GM12878 (cell line): Measurements from ENCODE around the gene ERN1. TPM values are rescaled to one million over a fixed set of nuclear protein-coding genes. Genes with fewer than 3 reads are reported as not detected.

Experiments
- ATAC-seq: fragments of 200-7000 bp; cut with Tn5 transposase; 3 replicates; pipeline ENCODE4 v1.9.1; 2020; ENCODE audit warnings: mild to moderate bottlenecking, moderate library complexity
- BruUV-seq: library from RNA; stranded (reverse); fragments of 400-500 nt; replicated peaks from 2 replicates; lab custom pipeline; 2021; lab: Mats Ljungman, UMichigan
- CTCF ChIA-PET: fragments of 300-600 bp; sonication (Branson Sonifier 250); formaldehyde crosslinking; extraction: SDS; loops from one replicate; lab custom pipeline; 2021; ENCODE audit warnings: inconsistent platforms; lab: Yijun Ruan, JAX
- POLR2A ChIA-PET: fragments of 350-600 bp; formaldehyde crosslinking; extraction: SDS; loops from one replicate; lab custom pipeline; 2021; ENCODE audit warnings: inconsistent platforms; lab: Charles Lee
- RAD21 ChIA-PET: fragments of 300-600 bp; sonication (Branson Sonifier 250); formaldehyde crosslinking; loops from one replicate; lab custom pipeline; 2023; ENCODE audit warnings: antibody characterized with exemption; ENCODE audit not compliant: unreplicated experiment; lab: Charles Lee
- SMC1A ChIA-PET: fragments of 300-600 bp; sonication (Branson Sonifier 250); formaldehyde crosslinking; loops from one replicate; lab custom pipeline; 2023; ENCODE audit not compliant: unreplicated experiment, uncharacterized antibody; lab: Charles Lee
- DNase-seq: peaks from one replicate; pipeline ENCODE4 v3.0.0-alpha.2; 2011; ENCODE audit warnings: low read depth, low spot score
- FAIRE-seq: peaks from 3 replicates; lab custom pipeline; 2011; peaks lifted over from hg19 to GRCh38; lab: Jason Lieb, UNC
- H2AFZ ChIP-seq: 2 replicates; pipeline ENCODE4 v1.6.0; 2011; ENCODE audit warnings: low read depth, low read length, control low read depth; ENCODE audit not compliant: control insufficient read depth
- H3K27ac ChIP-seq: 2 replicates; pipeline ENCODE4 v1.5.1; 2011; ENCODE audit warnings: control low read depth; ENCODE audit not compliant: control insufficient read depth, insufficient read depth
- H3K27me3 ChIP-seq, 2 experiments: replicated peaks in 1 of 2; 2 replicates each; pipeline versions ENCODE4 v1.6.0 to v1.6.1; 2011; ENCODE audit warnings: low read length in 1 of 2; ENCODE audit not compliant: control insufficient read depth in 2 of 2, insufficient read depth in 2 of 2
- H3K36me3 ChIP-seq, 2 experiments: 2 replicates each; pipeline ENCODE4 v1.5.1; 2011; ENCODE audit warnings: low read length in 1 of 2; ENCODE audit not compliant: control insufficient read depth in 2 of 2, insufficient read depth in 2 of 2
- H3K4me1 ChIP-seq: 2 replicates; pipeline ENCODE4 v1.6.1; 2011; ENCODE audit warnings: mild to moderate bottlenecking, low read length, moderate library complexity, mixed read lengths; ENCODE audit not compliant: control insufficient read depth, insufficient read depth
- H3K4me2 ChIP-seq: 2 replicates; pipeline ENCODE4 v1.6.0; 2011; ENCODE audit warnings: control low read depth; ENCODE audit not compliant: control insufficient read depth, insufficient read depth
- H3K4me3 ChIP-seq: fragments of 200-600 bp; sonication (generic); 2 replicates; pipeline ENCODE4 v1.5.1; 2016
- H3K79me2 ChIP-seq: 2 replicates; pipeline ENCODE4 v1.6.0; 2011; ENCODE audit warnings: low read length; ENCODE audit not compliant: control insufficient read depth, insufficient read depth
- H3K9ac ChIP-seq: 2 replicates; pipeline ENCODE4 v1.8.0; 2011; ENCODE audit warnings: low read length, control low read depth, mixed read lengths; ENCODE audit not compliant: control insufficient read depth, insufficient read depth
- H3K9me3 ChIP-seq: replicated peaks from 3 replicates; pipeline ENCODE4 v1.5.1; 2011; ENCODE audit warnings: mild to moderate bottlenecking, low read length; ENCODE audit not compliant: control insufficient read depth, insufficient read depth
- H4K20me1 ChIP-seq: 2 replicates; pipeline ENCODE4 v1.6.0; 2011; ENCODE audit not compliant: control insufficient read depth, insufficient read depth
- BCL11A ChIP-seq: IDR thresholded peaks from 2 replicates; pipeline ENCODE4 v1.6.1; 2011; ENCODE audit warnings: low read depth, low read length
- HDAC2 ChIP-seq: fragments of 200-600 bp; sonication (generic); IDR thresholded peaks from 2 replicates; pipeline ENCODE4 v1.6.1; 2017
- MEF2A ChIP-seq: IDR thresholded peaks from 2 replicates; pipeline ENCODE4 v1.6.1; 2011; ENCODE audit warnings: low read depth, mild to moderate bottlenecking, low read length, moderate library complexity; ENCODE audit not compliant: insufficient read depth
- MXI1 ChIP-seq: fragments of 150-350 bp; IDR thresholded peaks from 2 replicates; pipeline ENCODE4 v1.6.1; 2011; ENCODE audit warnings: low read depth, mild to moderate bottlenecking, inconsistent platforms, low read length, improper control_type of control experiment
- NFXL1 ChIP-seq: fragments of 450-650 bp; IDR thresholded peaks from 2 replicates; pipeline ENCODE4 v1.6.1; 2017; ENCODE audit warnings: antibody characterized with exemption, mild to moderate bottlenecking, borderline replicate concordance
- SPI1 ChIP-seq: IDR thresholded peaks from 2 replicates; pipeline ENCODE4 v1.6.1; 2011; ENCODE audit warnings: low read depth, mild to moderate bottlenecking, low read length, moderate library complexity, borderline replicate concordance; ENCODE audit not compliant: insufficient read depth
- SREBF1 ChIP-seq: IDR thresholded peaks from 2 replicates; pipeline ENCODE4 v1.6.1; 2012; ENCODE audit warnings: mild to moderate bottlenecking, low read length
- TBL1XR1 ChIP-seq: IDR thresholded peaks from 2 replicates; pipeline ENCODE4 v1.6.1; 2012; ENCODE audit warnings: low read depth, low read length, improper control_type of control experiment
- ZZZ3 ChIP-seq: IDR thresholded peaks from 2 replicates; pipeline ENCODE4 v1.6.1; 2011; ENCODE audit warnings: low read depth; ENCODE audit not compliant: control insufficient read depth, insufficient read length
- WGBS: methylation state at CpG from one replicate; pipeline ENCODE4 v1.1.6; 2016; ENCODE audit warnings: low lambda C conversion rate; ENCODE audit not compliant: insufficient replicate concordance, insufficient coverage; ENCODE audit errors: missing lambda C conversion rate; 5-methylcytosine and 5-hydroxymethylcytosine counted together
- in situ Hi-C: fragments of 300-500 bp; cut with MboI; formaldehyde crosslinking; loops from 9 replicates; pipeline ENCODE4 v1.14.3; 2018; ENCODE audit warnings: mixed read lengths
- intact Hi-C: fragments of 100-400 bp; cut with micrococcal nuclease; formaldehyde crosslinking; loops from one replicate; pipeline ENCODE4 v1.14.2; 2022; ENCODE audit not compliant: unreplicated experiment
- polyA plus RNA-seq, 11 experiments: library from polyadenylated mRNA; depleted of rRNA in 4 of 11; unstranded in 6 of 11; stranded (reverse) in 5 of 11; fragments of >200 nt; fragmentation: Nextera tagmentation in 4 of 11; fragmentation: Illumina TruSeq in 1 of 11; extraction: Ambion mirVana in 4 of 11; extraction: Trizol in 1 of 11; gene quantifications; 1 replicate in 1 of 11; 2 replicates in 10 of 11; pipeline versions ENCODE4 v1.2.1 to v1.2.3, GENCODE V29; 2011 to 2016; ENCODE audit warnings: inconsistent platforms in 2 of 11, missing spikeins in 2 of 11, low read depth in 1 of 11
- total RNA-seq, 4 experiments: library from RNA; depleted of rRNA in 3 of 4; stranded (reverse); fragments of >200 nt in 3 of 4; fragmentation: Illumina TruSeq in 1 of 4; extraction: Trizol in 1 of 4; gene quantifications; 2 replicates each; pipeline versions ENCODE4 v1.2.1 to v1.2.3, GENCODE V29; 2013 to 2021
- TF ChIP-seq, protein P1 (sequence below): fragments of 450-650 bp; IDR thresholded peaks from 2 replicates; pipeline ENCODE4 v1.6.1; 2017; ENCODE audit warnings: borderline replicate concordance
- TF ChIP-seq, protein P2 (sequence below): fragments of 450-650 bp; IDR thresholded peaks from 2 replicates; pipeline ENCODE4 v1.6.1; 2017; ENCODE audit warnings: mild to moderate bottlenecking

ERN1 gene
- total and polyA plus RNA-seq, 10 of the 15 experiments (the other 5 are each of a cell fraction or from before 2014, with no cell fraction given): 2.6 to 19.2 (median 7.6) TPM

DNA sequence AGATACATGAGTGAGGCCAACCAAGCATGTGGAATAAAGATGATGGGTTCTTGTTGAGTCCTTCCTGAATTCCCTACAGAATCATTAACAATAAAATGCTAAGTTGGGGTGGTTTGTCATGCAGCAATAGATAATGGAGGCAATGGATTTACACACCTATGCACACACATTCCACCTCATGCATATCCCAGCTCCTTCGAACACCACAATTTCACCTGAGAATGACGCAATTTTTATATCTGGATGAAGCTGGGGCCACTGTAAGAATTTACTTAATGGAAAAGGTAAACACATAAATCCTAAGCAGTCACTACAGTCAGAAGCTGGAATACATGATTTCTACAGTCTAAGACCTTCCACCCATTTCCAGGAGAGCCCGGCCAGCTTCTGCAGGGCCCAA, 59.7 kb downstream of the ERN1 start (continued):
- TF ChIP-seq, protein P1, sequence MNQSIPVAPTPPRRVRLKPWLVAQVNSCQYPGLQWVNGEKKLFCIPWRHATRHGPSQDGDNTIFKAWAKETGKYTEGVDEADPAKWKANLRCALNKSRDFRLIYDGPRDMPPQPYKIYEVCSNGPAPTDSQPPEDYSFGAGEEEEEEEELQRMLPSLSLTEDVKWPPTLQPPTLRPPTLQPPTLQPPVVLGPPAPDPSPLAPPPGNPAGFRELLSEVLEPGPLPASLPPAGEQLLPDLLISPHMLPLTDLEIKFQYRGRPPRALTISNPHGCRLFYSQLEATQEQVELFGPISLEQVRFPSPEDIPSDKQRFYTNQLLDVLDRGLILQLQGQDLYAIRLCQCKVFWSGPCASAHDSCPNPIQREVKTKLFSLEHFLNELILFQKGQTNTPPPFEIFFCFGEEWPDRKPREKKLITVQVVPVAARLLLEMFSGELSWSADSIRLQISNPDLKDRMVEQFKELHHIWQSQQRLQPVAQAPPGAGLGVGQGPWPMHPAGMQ: no peak
- TF ChIP-seq NFXL1 (no peak), TBL1XR1 (no peak), MXI1 (no peak), HDAC2 (no peak), SPI1 (no peak), ZZZ3 (no peak), MEF2A (no peak), BCL11A (no peak), SREBF1 (no peak)
- TF ChIP-seq, all 136 proteins: peak for 0

DNA sequence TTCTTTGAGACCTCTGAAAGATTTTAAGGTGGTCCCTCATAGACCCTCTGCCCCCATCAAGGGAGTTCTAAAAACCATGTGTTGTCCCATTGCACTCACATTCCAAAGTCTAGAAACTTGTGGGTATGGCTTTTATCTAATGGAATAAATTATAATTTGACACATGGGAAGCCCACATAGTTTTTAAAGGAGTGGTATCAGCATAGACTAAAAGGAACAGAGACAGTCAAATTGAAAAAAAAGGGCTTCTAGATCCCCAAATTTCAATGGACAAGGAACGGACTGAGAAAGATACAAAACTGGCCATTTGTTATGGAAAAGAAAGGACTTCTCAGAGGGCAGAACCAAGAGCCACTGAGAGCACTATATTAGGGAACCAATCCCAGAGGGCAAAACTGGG, 60.8 kb downstream of the ERN1 start:
- Histone ChIP-seq H3K4me3 (no peak overlapping the region), H4K20me1 (no peaks in the 10 kb centered on the region), H3K9ac (no peak overlapping the region), H3K27ac (no peak overlapping the region), H3K79me2 (no peaks in the 10 kb centered on the region), H3K36me3 (peaks cover 11 to 34% of the 10 kb centered on the region in 2 experiments), H3K4me2 (no peak overlapping the region), H3K9me3 (peaks cover 12% of the 10 kb centered on the region), H3K27me3 (no peaks in the 10 kb centered on the region), H3K4me1 (peaks cover 13% of the 10 kb centered on the region), H2AFZ (no peak overlapping the region)
- SMC1A ChIA-PET: interaction anchor here (0.8 to 1.0 kb wide), 2 partner anchors 9 to 41 kb away, joined by 3 read pairs; no protein-coding TSS in a partner anchor
- CTCF ChIA-PET: interaction anchor here (1.0 to 1.7 kb wide), 2 partner anchors 43 to 52 kb away, joined by 4 to 5 read pairs; no protein-coding TSS in a partner anchor
- no peak for ATAC-seq
- no peak for DNase-seq
- intact Hi-C loops: no loop called here
- POLR2A ChIA-PET: no interaction called here
- no peak for FAIRE-seq
- BruUV-seq: no TSS peak
- 100% methylated on average over 1 of the region's 1 CpG for WGBS
- RAD21 ChIA-PET: interaction anchor here (0.6 kb wide), 1 partner anchor 107 kb away, joined by 3 read pairs; no protein-coding TSS in a partner anchor
- in situ Hi-C loops: no loop called here
- TF ChIP-seq, protein P2, sequence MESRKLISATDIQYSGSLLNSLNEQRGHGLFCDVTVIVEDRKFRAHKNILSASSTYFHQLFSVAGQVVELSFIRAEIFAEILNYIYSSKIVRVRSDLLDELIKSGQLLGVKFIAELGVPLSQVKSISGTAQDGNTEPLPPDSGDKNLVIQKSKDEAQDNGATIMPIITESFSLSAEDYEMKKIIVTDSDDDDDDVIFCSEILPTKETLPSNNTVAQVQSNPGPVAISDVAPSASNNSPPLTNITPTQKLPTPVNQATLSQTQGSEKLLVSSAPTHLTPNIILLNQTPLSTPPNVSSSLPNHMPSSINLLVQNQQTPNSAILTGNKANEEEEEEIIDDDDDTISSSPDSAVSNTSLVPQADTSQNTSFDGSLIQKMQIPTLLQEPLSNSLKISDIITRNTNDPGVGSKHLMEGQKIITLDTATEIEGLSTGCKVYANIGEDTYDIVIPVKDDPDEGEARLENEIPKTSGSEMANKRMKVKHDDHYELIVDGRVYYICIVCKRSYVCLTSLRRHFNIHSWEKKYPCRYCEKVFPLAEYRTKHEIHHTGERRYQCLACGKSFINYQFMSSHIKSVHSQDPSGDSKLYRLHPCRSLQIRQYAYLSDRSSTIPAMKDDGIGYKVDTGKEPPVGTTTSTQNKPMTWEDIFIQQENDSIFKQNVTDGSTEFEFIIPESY: no peak
